GM18498 (cell line): ENCODE measurements around the gene ARPIN.
"Not testable (repeated sequence)": the region's sequence is repeated elsewhere in the genome, so short reads cannot be mapped to it uniquely, and the experiment has no call there.

Source experiments
- ATAC-seq: cut with Tn5 transposase; IDR thresholded peaks from one replicate; pipeline ENCODE4 v1.9.1; 2021; ENCODE audit warnings: mild to moderate bottlenecking, moderate library complexity; ENCODE audit not compliant: unreplicated experiment

The ARPIN gene

DNA sequence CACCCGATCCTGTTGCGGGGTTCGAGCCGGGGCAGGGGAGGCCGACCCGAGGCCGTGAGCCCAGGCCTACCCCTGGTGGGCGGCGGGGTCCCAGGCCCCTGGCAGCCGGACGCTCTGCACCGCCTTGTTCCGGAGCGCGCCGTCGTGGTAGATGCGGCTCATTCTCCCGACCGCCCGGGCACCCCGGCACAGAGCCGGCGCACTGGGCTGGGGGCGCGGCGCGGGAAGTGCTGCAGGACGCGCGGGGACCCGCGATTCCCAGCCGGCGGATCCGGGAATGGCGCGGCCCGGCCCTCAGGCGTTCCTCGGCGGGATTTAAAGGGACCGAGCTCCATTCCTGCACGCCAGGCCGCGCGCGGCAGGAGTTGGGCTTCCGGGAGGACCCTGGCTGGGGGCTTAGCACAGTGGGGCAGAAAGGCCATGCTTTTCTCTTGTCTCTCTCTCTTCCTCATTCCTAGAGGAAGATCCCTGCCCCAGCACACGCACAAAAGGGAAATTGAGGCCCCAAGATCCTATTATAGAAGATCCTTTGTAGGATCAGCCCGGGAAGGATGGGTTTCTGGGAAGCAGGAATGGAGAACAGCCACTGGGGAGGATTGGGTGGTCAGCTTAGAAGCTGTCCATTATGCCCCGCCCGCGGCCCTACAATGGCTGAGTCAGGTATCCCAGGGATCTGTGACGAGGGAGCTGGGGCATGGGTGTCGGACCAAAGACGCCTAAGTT lies at the start of gene ARPIN:
Gene ARPIN (minus strand): TSS at position 279 of the 723 bp plus-strand sequence. CDS start 117 bp downstream, at position 162.
- ATAC-seq: no peak

DNA sequence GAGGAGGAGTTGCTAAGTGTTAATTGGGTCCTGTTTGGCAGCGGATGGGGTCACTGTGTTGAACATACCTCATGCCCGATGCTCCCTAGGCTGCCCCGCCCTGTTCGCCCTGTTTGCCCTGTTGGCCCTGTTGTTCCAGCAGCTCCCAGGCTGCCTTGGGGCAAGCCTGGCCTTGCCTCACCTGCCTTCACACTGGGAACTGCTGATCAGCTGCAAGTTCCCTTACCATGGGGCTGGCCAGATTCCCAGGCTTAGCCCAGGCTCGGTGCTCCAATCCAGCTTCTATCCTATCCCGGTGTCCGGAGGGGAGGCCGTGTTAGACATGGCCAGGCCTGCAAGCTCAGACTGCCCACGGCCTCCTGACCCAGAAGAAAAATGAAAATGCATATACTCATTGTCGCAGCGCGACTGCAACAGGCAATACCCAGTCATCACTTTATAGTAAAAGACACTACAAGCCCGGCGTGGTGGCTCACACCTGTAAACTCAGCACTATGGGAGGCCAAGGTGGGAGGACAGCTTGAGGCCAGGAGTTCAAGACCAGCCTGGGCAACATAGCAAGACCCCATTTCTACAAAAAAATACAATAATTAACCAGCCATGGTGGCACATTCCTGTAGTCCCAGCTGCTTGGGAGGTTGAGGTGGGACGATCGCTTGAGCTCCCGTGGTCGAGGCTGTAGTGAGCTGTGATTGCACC lies 45.5 kb upstream of the ARPIN start:
- ATAC-seq: no peak

DNA sequence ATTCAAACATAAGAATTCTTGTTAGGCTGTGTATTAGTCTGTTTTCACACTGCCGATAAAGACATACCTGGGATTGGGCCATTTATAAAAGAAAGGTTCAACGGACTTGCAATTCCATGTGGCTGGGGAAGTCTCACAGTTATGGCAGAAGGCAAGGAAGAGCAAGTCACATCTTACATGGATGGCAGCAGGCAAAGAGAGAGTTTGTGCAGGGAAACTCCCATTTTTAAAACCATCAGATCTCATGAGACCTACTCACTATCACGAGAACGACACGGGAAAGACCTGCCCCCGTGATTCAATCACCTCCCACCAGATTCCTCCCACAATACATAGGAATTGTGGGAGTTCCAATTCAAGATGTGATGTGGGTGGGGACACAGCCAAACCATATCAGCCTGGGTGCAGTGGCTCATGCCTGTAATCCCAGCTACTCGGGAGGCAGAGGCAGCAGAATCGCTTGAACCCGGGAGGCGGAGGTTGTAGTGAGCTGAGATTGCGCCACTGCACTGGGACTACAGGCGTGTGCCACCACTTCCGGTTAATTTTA lies 42.8 kb upstream of the ARPIN start:
- not testable (repeated sequence) for ATAC-seq

DNA sequence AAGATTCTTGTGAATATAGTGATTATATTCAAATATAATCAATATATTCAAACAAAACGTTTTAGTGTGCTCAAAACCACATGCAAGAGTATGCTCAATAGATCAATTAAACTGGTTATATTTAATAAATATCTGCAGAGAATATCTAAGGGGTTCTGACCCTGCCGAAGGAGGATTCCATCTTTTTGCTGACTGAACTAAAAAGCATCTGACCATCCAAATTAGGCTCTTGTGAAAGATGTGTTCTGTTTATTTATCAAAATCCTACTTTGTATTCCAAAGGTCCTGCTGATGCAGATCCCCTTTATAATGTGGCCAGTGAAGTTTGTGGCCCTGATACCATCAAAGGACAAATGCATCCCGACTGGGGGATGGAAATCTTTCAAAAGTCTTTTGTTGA lies 41.8 kb upstream of the ARPIN start:
- ATAC-seq: no peak

DNA sequence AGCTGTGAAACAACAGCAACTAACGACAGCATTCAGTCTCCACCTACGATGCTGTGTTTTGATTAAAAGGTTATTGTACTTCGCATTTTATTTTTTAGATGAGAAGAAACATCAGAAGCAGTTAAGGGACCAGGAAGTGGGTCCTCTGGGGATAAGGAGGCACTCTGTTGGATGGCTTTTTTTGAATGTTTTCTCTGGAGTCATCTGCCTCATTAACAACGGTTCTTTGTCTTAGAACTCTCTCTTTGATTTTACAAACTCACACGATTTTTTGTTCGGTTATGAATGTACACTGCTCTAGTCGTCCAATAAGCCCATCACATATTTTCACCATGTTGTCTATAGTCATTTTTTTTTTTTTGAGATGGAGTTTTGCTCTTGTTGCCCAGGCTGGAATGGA lies 36.0 kb upstream of the ARPIN start:
- no peak for ATAC-seq

DNA sequence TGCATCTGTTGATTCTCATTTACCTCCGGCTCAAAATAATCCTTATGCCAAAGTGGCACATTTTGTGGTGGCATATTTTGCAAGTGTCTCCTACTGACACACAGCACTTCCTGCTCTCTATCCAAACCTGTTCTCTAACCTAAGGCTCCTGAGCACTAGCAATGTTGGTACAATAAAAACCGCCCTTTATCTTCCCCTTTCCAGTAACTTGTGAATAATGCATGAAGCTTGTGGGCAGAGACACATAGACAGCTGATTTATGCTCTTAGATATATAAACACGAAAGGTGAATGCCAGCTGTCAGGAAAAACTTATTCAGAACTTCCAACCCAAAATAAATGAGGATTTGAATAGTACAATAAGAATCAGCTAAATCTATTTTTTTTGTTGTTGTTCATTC lies 34.6 kb upstream of the ARPIN start:
- ATAC-seq: no peak

DNA sequence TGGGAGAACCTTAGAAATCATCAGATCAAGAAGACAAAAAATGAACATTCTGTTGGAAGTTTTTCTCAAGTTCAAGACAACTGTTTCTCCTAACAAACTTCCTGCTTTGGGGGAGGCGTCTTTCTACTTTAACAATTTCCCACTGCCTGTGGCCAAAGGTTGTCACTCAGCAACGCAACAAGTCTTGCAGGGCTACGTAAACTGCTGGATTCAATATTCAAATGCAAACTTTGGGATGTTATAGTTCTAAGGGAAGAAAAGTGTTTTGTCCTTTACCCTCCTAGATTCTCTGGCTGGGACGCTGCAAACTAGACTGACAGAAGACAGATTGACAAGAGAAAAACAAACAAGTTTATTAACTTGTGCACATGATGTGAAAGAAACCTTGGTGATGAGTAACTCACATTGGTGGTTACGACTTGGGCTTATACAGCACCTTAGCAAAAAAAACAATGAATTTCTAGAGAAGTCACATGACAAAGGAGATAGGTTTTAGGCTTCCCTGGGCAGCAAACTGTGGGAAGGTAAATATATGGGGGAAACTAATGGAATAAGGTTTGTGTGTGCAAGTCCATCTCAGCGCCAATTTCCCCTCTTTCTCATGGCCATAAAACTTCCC lies 34.0 kb upstream of the ARPIN start:
- ATAC-seq: no peak

DNA sequence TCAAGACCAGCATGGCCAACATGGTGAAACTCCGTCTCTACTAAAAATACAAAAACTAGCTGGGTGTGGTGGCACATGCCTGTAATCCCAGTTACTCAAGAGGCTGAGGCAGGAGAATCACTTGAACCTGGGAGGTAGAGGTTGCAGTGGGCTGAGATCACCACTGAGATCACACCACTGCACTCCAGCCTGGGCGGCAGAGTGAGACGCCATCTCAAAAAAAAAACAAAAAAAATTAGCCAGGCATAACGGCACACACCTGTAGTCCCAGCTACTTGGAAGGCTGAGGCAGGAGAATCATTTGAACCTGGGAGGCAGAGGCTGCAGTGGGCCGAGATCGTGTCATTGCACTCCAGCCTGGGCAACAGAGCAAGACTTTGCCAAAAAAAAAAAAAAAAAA lies 31.0 kb upstream of the ARPIN start:
- ATAC-seq: not testable (repeated sequence)

DNA sequence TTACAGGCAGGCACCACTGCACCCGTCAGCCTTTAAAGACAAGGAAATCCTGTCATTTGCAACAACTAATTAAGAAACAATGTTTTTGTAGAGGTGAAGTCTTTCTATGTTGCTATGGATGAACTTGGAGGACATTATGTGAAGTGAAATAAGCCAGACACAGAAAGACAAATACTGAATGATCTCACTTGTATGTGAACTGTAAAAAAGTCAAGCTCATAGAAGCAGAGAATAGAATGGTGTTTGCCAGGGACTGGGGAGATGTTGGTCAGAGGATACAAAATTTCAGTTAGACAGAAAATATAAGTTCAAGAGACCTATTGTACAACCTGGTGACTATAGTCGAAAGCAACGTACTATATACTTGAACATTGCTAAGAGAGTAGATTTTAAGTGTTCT lies 27.2 kb upstream of the ARPIN start:
- ATAC-seq: no peak

DNA sequence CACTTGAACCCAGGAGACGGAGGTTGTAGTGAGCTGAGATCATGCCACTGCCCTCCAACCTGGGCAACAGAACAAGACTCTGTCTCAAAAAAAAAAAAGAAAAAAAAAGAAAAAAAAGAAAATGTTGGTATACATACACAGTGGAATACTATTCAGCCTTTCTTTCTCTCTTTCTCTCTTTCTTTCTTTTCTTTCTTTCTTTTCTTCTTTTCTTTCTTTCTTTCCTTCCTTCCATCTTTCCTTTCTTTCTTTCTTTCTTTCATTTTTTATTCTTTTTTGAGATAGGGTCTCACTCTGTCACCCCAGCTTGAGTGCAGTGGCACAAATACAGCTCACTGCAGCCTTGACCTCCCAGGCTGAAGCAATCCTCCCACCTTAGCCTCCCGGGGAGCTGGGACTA lies 26.6 kb upstream of the ARPIN start:
- not testable (repeated sequence) for ATAC-seq

DNA sequence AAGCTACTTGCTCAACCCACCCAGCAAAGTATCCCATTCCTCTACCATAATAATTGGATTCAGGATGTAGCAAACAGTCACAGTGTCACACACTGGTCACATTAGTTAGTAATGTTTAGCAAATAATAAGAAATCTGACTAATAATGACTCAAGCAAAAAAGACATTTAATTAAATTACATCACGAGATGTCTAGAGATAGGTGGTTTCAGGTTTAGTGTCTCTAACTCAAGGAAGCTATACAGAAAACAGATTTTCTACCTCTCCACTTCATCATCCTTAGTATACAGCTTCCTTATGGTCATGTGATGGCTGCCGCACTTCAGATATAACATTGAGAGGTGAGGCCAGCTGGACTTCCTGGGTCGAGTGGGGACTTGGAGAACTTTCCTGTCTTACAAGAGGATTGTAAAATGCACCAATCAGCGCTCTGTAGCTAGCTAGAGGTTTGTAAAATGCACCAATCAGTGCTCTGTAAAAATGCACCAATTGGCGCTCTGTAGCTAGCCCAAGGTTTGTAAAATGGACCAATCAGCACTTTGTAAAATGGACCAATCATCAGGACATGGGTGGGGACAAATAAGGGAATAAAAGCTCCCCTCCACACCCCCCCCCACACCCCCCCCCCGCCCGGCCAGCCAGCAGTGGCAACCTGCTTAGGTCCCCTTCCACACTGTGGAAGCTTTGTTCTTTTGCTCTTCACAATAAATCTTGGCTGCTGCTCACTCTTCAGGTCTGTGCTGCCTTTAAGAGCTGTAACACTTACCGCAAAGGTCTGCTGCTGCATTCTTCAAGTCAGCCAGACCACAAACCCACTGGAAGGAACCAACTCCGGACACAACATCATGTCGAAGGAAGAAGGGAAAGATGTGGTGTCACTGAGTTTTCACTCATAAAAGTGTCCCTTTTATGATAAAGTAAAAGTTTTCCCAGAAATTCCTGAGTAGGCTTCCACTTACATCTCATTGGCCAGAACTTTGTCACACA lies 24.9 kb upstream of the ARPIN start:
- no peak for ATAC-seq

DNA sequence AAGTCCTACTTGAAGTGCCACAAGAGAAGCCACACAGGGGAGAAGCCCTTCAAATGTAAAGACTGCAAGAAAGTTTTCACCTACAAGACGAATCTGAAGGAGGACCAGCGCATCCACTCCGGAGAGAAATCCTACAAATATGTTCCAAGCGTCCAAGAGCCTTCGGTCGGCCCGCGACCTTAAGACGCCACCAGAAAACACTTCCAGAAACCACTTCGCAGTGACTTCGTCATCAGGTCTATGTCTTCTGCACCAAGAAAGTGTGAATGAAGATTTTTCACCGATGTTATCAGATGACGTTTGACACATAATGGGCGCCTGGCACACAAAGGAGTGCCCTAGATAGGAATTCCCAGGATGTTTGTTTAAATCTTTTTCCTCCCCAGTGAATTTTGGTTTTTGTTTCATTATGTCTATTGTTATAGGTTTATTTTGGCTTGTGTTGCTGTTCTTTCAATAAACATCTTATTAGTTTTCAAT lies 24.1 kb upstream of the ARPIN start:
- no peak for ATAC-seq

DNA sequence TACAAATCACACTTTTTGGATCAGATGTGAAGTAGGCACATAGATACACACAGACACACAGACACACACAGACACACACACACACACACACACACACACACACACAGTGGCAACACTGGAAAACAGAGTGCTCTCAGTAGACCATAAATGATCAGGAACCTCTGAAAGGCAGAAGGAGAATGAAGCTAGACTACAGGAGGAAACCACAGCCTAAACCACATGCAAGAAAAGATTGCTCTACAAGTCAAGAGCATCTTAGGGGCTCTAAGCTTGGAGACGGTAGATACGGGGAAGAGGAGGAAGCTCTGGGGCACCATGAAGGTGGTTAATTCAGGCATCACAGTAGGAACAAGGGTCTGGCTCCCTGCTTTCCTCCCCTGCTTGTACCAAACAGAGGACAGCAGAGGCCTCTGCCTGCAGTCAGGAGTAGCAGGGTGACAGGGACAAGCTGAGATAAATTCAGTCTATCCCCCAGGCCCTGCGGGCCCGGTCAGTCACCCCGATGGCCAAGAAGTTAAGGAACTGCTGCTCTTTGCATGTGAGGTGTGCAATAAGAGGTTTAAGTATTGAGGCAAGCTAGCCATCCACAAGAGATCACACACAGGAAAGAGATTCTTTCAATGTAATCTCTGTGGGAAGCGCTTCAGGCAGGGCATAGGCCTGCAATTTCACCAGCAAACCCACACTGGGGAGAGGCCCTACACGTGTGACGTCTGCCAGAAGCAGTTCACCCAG lies 23.5 kb upstream of the ARPIN start:
- no peak for ATAC-seq

DNA sequence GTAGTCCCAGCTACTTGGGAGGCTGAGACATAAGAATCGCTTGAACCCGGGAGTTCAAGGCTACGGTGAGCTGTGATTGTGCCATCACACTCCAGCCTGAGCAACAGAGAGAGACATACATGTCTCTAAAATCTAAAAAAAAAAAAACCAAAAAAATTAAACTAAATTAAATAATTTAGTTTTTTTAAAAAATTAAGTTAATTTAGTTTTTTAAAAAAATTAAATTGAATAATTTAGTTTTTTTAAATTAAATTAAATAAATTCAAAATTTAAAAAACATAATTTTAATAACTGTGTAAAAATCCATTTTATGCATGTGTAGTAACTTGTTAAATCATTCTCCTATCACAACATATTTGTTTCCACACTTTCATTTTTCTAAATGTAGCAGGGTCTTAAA lies 20.1 kb upstream of the ARPIN start:
- no peak for ATAC-seq

DNA sequence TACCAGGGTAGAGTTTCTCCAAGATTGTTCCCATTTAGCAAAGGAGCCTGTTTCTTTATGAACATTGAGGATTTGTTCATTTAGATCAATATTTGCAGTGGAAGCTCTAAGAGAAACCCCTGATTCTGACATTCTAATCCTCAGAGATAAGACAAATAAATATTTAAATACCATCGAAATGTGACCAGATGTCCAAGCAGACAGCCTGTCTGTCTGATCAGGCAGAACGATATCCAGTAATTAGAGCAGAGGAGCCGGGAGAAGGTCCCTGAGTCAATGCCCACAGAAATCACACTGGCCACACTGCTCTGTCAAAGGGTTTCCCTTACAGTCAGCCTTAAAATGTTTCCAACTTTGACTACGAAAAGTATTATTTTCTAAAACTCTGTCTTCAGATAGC lies 15.7 kb upstream of the ARPIN start:
- ATAC-seq: no peak

DNA sequence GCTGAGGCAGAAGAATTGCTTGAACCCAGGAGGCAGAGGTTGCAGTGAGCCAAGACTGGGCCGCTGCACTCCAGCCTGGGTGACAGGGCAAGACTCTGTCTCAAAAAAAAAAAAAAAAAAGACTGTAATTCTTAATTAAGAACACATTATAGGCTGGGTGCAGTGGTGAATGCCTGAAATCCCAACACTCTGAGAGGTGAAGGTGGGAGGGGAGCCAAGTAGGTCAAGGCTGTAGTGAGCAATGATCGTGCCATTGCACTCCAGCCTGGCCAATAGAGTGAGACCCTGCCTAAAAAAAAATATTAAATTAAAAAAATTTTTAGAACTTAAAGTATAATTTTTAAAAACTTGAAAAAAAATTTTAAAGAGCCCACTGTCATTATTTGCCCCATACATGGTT lies 13.4 kb upstream of the ARPIN start:
- no peak for ATAC-seq

DNA sequence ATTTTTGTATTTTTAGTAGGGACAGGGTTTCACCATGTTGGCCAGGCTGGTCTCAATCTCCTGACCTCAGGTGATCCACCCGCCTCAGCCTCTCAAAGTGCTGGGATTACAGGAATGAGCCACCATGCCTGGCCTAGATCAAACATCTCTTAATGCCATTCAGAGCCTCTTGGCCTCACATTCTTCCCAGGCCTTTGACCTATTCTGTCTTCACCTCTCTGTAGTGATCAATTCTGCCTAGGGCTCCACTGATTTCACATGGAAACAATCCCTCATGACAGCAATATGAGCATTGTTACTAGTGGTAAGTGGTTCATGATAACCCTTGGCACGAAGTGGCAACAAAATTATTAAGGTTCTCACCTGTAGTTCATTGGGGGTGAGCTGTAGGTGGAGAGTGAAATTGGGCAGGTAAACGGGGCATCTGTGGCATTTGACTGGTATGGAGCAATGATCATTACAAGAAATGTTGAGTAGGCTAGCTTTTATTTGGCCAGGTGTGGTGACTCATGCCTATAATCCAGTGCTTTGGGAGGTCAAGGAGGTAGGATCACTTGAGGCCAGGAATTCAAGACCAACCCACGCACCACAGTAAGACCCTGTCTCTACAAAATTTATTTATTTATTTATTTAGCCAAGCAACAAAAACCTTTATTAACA lies 4.8 kb upstream of the ARPIN start:
- no peak for ATAC-seq

DNA sequence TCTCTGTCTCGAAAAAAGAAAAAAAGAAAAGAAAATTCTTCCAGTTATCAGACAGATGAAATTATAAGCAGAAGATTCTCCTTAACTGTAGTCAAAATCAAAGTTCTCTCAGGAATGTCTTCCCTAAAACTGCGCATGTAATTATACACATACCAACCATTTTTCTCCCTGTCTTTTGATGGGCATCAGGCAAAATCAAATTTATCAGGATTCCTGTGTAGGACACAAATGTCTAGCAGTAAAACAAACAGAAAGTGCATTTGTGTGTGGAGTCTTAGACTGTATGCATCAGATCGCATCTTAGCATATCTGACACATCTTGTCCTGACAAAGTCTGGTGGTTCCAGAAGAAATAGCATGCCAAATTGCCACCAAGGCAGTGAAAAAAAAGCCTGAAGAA lies 3.9 kb upstream of the ARPIN start:
- no peak for ATAC-seq

DNA sequence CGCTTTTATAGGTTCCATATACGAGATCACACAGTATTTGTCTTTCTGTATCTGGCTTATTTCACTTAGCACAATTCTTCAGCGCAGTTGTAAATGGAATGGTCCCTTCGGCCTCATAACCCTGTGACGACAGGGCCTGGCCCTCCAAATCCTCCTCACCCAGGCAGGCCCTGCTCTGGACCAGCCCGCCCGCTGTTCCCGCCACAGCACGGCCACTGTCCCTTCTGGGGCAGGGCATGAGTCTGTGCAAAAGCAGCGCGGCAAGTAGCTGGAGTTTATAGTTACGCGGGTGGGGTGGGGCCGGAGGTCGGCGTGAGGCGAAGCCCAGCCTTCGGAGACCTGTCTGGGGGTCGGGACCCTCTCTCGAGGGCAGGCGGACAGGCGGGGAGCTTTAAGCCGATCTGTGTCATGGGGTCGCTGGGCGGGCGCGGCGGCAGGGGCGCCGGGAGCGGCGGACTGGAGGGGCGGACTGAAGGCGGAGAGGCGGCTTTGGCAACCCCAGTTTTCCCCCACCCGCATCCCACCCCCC lies 543 bp downstream of the ARPIN start:
- no peak for ATAC-seq
